NCI-H1048 (cell line): ENCODE measurements around the gene SIVA1.
"Not testable (repeated sequence)": the region's sequence is repeated elsewhere in the genome, so short reads cannot be mapped to it uniquely, and the experiment has no call there.

ENCODE experiments used
- DNase-seq: peaks from one replicate; lab custom pipeline; 2025; lab: John Stamatoyannopoulos, UW

SIVA1 gene

GRCh38 chr14:104734991-104735779, 17.8 kb upstream of the SIVA1 start:
- DNase-seq = no peak

DNA sequence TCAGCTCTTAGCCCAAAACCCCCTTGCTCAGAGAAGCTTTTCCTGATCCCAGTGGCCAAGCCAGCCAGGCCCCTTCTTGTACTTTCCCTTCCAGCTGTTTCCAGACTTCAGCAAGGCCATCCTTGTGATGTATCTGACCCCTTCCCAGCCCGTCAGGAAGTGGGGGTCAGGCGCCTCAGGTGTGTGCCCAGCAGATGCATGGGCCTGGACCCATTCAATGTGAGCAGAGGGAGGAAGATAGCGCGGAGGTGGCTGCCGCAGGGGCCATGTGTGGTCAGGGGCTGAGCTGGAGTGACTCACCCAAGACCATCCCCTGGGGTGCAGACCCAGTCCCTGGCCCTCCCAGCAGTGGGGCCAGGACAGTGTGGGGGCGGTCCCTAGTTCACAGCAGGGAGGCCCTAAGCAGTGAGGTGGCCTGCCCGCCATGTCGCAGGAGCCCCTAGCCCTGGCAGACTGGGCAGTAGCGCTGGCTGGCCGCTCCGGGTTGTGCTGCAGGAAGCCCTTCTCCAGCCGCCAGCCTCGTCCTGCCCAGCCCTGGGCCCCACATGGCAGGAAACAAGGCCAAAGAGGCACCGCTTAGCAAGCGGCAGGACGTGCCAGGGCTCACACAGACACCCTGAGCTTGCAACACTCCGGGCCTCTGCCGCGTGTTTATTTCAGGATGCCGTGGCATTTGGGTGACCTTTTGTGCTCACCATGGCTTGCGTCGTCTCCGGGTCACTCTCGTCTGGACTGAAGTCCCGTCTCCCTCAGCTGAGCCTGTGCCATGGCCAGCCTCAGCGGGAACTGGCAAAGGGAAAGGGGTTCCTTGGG, 16.9 kb upstream of the SIVA1 start:
- DNase-seq = no peak

DNA sequence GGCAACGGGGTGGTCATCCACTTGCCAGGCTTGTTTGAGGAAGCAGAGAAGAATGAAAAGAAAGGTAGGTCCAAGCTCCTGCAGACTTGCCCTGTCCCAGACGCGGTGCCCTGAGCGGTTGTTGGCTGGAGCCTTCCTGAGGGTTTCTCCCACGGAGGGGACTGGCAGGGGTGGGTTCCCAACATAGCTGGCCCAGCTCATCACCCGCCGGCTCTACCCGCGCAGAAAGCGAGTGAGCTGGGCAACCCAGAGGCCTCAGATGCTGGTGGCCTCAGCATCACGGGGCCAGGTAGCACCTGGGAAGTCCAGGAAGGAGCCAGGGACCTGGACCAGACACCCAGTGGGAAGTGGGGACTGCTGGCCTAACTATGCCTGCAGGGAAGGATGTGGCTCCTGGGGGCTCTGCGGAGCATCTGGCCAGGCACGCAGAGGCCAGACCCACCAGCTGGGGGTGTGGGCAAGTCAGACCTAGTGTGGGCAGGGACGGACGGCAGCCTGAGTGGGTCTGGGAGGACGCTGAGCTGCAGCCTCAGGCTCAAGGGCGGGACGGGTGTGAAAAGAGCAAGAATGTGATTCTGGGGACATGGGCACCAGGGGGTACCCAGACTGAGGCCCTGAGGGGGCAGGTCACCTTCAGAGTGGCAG, 14.4 kb upstream of the SIVA1 start:
- no peak for DNase-seq

- DNase-seq = no peak
Observed at GRCh38 chr14:104739026-104739425, 13.9 kb upstream of the SIVA1 start.

DNA sequence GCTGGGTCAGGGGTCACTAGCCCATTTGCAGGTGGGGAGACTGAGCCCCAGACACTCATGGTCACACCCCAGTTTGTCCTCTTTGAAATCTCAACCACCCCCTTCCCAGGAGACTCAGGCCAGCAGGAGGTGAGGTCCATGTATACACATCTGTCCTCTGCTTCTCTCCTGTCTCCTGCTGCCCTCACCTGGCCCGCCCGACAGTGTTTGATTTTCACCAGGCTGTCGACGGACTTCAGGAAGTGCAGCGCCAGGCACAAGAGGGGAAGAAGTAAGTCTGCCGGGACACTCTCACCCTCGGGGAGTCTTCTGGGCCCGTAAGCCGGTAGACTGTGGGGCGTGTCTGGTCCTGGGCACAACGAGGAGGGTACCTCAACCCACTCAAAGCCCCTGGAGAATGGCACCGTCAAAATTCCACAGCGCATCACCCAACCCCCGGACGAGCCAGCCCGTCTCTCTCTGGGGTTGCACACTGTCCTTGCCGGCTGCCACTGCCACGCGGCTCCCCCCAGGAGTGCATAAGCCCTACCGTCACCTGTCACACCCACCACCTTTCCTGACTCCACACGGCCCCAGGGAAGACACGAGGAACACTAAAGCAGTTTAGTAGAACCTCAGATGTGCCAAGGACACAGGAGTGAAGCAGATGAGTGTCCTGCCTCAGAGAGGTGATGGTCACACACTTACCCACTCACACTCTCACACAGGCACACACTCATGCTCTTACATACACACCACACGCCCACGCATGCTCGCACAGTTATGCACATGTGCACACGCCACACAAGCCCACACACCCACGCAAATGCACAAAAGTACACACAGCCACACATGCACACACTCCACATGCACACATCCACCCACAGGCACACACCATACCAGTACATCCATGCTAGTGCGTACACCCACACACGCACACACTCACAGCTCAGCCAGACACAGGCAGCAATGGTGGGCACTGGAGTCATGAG, 13.1 kb upstream of the SIVA1 start:
- DNase-seq = no peak

DNA sequence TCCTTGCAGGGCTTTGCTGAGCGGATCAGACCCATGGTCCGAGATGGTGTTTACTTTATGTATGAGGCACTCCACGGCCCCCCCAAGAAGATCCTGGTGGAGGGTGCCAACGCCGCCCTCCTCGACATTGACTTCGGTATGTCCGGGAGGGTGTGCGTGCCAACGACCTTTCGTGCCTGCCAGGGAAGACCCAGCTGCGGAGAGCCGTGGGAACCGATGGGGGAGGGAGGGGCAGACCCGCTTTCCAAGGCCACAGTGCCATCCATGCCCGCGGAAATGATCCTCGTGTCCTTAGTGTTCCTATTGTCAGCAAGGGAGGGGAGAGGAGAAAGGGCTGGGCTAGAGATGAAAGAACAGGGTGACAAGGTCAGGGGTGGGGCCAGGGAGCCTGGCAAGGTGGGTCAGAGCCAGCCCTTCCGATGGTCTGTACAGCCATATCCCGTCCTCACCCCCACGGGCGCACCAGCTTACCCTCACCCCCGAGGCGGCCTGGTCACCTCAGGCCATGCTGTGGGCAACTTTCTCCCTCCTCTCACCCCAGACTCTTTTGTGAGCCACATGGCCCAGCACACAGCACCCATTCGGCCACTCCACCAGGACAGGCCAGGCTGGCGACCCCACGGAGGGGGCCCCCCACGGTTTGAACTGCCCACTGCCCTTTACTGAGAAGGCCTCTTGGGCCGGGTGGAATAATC, 11.7 kb upstream of the SIVA1 start:
- no peak for DNase-seq

- DNase-seq = no peak
Observed at GRCh38 chr14:104741803-104742251, 11.1 kb upstream of the SIVA1 start.

GRCh38 chr14:104742586-104743455, 10.1 kb upstream of the SIVA1 start:
- DNase-seq = no peak

DNA sequence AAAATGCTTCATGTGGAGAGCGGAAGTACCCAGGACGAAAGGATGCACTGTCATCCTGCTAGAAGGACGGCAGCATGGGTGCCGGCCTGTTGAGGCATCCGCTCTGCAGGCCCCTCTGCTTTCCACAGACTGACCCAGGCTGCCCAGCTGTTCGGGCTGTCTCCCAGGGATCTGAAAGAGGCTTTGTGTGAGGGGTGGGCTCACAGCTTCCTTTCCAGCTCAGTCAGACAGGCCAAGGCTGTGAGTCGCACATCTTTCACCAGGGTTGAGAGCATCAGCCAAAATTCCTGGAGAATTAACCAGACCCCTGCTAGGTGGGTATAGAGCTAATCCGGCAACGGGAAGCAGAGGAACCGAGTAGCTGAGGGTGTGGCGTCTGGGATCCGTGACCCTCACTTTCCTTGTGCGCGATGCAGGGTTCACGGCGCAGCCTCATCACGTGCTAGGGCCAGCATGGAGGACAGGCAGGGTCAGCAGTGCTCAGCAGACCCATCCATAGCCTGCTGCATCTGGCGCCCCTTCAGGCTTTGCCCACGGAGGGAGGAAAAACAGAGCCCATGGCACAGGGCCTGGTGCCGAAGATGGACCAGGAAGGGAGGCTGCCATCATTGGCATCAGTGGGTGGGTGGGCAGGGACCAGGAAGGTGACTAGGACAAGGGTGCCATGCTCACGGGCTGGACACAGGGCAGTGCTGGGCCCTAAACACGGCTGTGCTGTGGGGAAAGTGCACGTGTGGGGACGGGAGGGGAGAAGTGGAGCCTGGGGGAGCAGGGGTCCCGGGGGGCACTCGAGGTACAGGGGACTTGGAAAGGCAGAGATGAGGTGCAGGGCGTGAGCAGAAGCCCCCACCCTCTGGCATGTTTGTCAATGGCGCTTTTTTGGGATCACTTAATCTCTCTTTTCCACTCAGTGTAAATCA, 9.2 kb upstream of the SIVA1 start:
- no peak for DNase-seq

DNA sequence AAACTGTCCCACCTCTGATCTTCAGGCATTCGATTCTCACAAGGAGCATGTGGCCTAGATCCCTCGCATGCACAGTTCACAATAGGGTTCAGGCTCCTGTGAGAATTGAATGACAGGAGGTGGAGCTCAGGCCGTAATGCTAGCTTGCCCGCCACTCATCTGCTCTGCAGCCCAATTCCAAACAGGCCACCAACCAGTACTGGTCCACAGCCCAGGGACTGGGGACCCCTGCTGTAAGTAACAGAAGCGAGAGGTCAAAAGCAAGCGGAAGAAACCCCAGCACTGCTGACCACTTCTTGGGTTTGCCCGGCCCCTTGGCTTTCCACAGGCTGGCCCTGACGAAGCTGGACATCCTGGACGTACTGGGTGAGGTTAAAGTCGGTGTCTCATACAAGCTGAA, 8.5 kb upstream of the SIVA1 start:
- DNase-seq = no peak

DNA sequence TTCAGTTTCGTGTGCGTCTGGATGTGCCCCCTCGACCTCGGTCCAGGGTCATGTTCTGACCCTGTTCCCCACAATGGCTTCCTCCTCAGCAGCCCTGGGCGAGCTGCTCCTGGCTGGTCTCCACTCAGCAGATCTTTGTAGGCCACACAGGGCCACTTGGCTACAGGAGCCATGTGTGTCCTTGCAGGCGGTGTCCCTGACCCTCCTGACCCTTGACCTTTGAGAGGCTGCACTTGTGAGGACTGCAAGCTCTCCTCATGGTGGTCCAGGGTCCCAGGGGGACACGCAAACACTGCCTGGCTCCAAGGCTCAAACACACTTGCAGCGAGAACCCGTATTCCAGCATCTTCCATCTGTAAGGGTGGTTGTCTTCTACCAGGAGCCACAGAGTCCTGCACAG, 7.5 kb upstream of the SIVA1 start:
- DNase-seq = no peak

GRCh38 chr14:104746071-104746545, 6.8 kb upstream of the SIVA1 start:
- DNase-seq = no peak

GRCh38 chr14:104746934-104747481, 5.9 kb upstream of the SIVA1 start:
- DNase-seq = no peak

GRCh38 chr14:104747876-104748275, 5.1 kb upstream of the SIVA1 start:
- no peak for DNase-seq

DNA sequence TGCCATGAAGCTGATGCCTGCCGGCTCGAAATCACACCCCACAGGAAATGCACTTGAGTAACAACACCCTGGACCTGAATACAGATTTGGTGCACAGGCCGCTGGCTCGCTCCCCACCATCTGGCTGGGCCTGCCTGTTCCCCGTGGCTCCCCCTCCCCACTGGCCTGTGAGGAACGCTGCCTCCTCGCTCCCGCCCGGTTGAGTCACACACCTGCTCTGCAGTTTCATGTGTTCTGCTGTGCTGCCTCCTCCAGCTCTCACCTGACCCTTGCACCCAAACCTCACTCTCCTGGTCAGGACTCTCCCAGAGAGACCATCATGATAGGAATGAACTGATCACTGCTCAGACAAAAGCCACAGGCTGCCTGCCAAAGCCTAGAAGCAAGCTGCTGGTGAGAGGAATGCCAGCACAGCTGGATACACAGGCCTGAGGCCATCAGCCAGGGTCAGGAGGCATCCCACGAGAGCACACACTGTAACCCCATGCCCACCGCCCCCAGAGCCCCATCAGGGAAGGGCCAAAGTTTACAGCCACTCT, 3.8 kb upstream of the SIVA1 start:
- no peak for DNase-seq

DNA sequence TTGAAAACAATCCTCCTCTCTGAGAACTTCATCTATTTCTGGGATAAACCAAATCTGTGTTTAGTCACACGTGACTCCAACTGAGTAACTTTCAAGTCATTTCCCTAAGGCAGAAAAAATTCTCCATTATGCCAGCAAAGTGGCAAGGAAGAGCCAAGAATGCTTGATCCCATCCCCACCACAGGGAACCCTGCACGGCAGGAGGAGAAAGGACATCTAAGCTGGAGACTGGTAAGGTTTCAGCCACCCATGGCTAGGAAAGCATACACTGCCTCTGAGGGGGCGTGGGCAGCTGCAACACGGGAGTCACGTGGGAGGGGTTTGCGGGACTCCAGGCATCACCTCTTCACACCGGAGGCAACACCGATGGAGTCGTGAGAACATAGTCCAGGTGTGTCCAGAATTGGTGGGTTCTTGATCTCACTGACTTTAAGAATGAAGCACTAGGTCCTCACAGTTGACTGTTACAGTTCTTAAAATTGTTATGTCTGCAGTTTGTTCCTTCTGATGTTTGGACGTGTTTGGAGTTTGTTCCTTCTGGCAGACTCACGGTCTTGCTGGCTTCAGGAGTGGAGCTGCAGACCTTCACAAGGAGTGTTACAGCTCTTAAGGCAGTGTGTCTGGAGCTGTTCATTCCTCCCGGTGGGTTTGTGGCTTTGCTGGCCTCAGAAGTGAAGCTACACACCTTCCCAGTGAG, 2.7 kb upstream of the SIVA1 start:
- no peak for DNase-seq

DNA sequence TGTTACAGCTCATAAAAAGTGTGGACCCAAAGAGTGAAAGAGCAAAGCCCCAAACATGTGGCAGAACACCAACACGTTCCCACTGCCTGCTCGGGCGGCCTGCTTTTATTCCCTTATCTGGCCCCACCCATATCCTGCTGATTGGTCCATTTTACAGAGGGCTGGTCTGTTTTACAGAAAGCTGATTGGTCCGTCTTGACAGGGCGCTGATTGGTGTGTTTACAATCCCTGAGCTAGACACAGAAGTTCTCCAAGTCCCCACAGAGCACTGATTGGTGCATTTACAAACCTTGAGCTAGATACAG, 2.2 kb upstream of the SIVA1 start:
- not testable (repeated sequence) for DNase-seq
